Thymus (tissue), 11 donors: ENCODE results near the gene CLRN1. TPM values are rescaled to one million over a fixed set of nuclear protein-coding genes. Genes with fewer than 3 reads are reported as not detected.

Experiments used
- DNase-seq, 9 donors: peaks; one replicate each; pipeline ENCODE4 v3.0.0-alpha.2; 2013; ENCODE audit warnings: low spot score in 9 of 9, low read depth in 6 of 9, missing footprints in 1 of 9
- H3K27ac ChIP-seq, 2 donors: one replicate each; pipeline ENCODE4 v1.5.1; 2013; ENCODE audit warnings: control low read depth in 1 of 2, low read depth in 1 of 2, low read length in 1 of 2, mild to moderate bottlenecking in 1 of 2, moderate library complexity in 1 of 2
- H3K27me3 ChIP-seq, 2 donors: one replicate each; pipeline ENCODE4 v1.5.1; 2013; ENCODE audit warnings: low read length in 1 of 2; ENCODE audit not compliant: control insufficient read depth in 2 of 2, insufficient read depth in 1 of 2
- H3K36me3 ChIP-seq, 2 donors: one replicate each; pipeline ENCODE4 v1.5.1; 2013; ENCODE audit warnings: low read length in 1 of 2, mild to moderate bottlenecking in 1 of 2, moderate library complexity in 1 of 2; ENCODE audit not compliant: control insufficient read depth in 2 of 2, insufficient read depth in 2 of 2
- H3K4me1 ChIP-seq, 2 donors: one replicate each; pipeline ENCODE4 v1.5.1; 2013; ENCODE audit warnings: low read length in 2 of 2; ENCODE audit not compliant: control insufficient read depth in 2 of 2, insufficient read depth in 2 of 2
- H3K4me3 ChIP-seq, 2 donors: one replicate each; pipeline ENCODE4 v1.5.1; 2013; ENCODE audit warnings: low read length in 2 of 2, control low read depth in 1 of 2, mild to moderate bottlenecking in 1 of 2
- H3K9me3 ChIP-seq, 2 donors: one replicate each; pipeline ENCODE4 v1.5.1; 2013; ENCODE audit warnings: low read length in 1 of 2, mild to moderate bottlenecking in 1 of 2; ENCODE audit not compliant: control insufficient read depth in 2 of 2, insufficient read depth in 1 of 2
- WGBS: extraction: QIAGEN DNeasy Blood & Tissue Kit; methylation state at CpG from one replicate; pipeline ENCODE4 v1.1.7; 2013; 5-methylcytosine and 5-hydroxymethylcytosine counted together
- polyA plus RNA-seq: library from polyadenylated mRNA; stranded (reverse); fragments of 200-250 nt; gene quantifications from one replicate; pipeline ENCODE4 v1.2.3, GENCODE V29; 2013
- total RNA-seq: library from RNA; stranded (reverse); fragments of 120-200 nt; gene quantifications from one replicate; pipeline ENCODE4 v1.2.4, GENCODE V29; 2013
- donor health status: healthy.

Gene CLRN1
- total and polyA plus RNA-seq, 2 donors: under 0.01 TPM

- Histone ChIP-seq H3K27me3 (no peaks in the 10 kb centered on the region), H3K9me3 (no peaks in the 10 kb centered on the region)
- no peak for DNase-seq
Observed at GRCh38 chr3:150985711-150986110, 13.2 kb upstream of the CLRN1 start.

GRCh38 chr3:150984066-150984465, 11.5 kb upstream of the CLRN1 start:
- Histone ChIP-seq H3K4me3 (no peak overlapping the region), H3K9me3 (no peaks in the 10 kb centered on the region), H3K36me3 (no peaks in the 10 kb centered on the region), H3K4me1 (no peaks in the 10 kb centered on the region), H3K27ac (no peak overlapping the region), H3K27me3 (no peaks in the 10 kb centered on the region)
- no peak for DNase-seq

More at GRCh38 chr3:150985711-150986110, 13.2 kb upstream of the CLRN1 start:
- Histone ChIP-seq H3K4me1 (no peaks in the 10 kb centered on the region), H3K4me3 (no peak overlapping the region), H3K27ac (no peak overlapping the region), H3K36me3 (no peaks in the 10 kb centered on the region)

DNA sequence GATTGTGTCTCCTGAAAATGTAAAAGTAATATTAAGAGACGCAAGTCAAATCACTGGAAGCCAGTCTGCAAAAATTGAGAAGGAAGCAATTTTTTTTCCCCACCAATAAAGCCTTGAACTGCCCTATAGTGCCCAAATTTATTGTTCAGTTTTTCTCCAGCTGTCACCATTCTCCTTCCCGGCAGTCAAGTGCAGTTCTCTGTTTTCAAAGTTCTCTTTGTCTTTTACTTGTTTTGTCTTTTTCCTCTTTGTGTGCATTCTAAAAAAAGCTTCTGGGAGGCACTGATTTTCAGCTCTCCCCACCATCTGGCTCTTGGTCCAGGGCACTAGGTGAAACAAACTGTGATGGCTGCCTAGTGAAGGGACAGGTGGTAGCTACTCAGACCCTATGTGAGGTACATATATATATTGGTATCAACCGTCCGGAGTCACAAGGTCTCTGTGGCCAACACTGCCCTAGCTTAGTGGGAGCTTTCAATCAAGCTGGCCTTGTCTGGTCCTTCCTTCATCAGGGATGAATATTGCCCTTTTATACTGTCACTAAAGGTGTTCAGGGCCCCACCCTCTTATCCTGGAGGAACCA, 6.1 kb upstream of the CLRN1 start:
- Histone ChIP-seq H3K27me3 (no peaks in the 10 kb centered on the region), H3K4me3 (no peak overlapping the region), H3K36me3 (no peaks in the 10 kb centered on the region), H3K4me1 (no peaks in the 10 kb centered on the region), H3K27ac (no peak overlapping the region), H3K9me3 (no peaks in the 10 kb centered on the region)
- no peak for DNase-seq
- WGBS: 97% methylated on average over 4 of the region's 4 CpGs

DNA sequence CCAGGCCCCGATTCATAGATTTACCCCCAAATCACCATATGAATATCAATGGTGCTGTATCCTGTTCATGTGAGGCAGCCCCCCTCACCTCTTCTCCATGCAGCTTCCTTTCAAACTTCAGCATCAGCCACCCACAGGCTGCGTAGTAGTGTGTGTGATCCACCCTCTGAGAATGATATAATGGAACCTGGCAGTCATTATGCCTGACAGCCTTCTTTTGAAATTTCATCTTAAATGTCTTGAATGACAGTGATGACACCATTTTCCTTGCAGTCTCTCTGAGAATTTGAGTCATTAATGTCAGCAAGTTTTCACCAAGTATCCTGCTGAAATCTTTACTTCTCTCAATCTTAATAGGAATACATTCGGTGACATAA, 3.5 kb upstream of the CLRN1 start:
- 97% methylated on average over 3 of the region's 3 CpGs for WGBS
- Histone ChIP-seq H3K27me3 (no peaks in the 10 kb centered on the region), H3K9me3 (no peaks in the 10 kb centered on the region), H3K36me3 (no peaks in the 10 kb centered on the region), H3K4me1 (no peaks in the 10 kb centered on the region), H3K4me3 (no peak overlapping the region), H3K27ac (no peak overlapping the region)
- DNase-seq: no peak

GRCh38 chr3:150975086-150975991, 2.8 kb upstream of the CLRN1 start:
- no peaks in the 10 kb centered on the region for H3K9me3 ChIP-seq
- no peak for DNase-seq
- no peaks in the 10 kb centered on the region for H3K36me3 ChIP-seq
- no peak overlapping the region for H3K27ac ChIP-seq
- H3K4me3 ChIP-seq: no peak overlapping the region
- H3K4me1 ChIP-seq: no peaks in the 10 kb centered on the region
- H3K27me3 ChIP-seq: no peaks in the 10 kb centered on the region
- 87% methylated on average over 7 of the region's 7 CpGs for WGBS

GRCh38 chr3:150970665-150971324, 1.7 kb downstream of the CLRN1 start:
- H3K36me3 ChIP-seq: no peaks in the 10 kb centered on the region
- DNase-seq: no peak
- no peaks in the 10 kb centered on the region for H3K27me3 ChIP-seq
- no peak overlapping the region for H3K4me3 ChIP-seq
- H3K9me3 ChIP-seq: no peaks in the 10 kb centered on the region
- H3K4me1 ChIP-seq: no peaks in the 10 kb centered on the region
- 89% methylated on average over 6 of the region's 6 CpGs for WGBS
- no peak overlapping the region for H3K27ac ChIP-seq

GRCh38 chr3:150968341-150969035, 4.0 kb downstream of the CLRN1 start:
- Histone ChIP-seq H3K4me1 (no peaks in the 10 kb centered on the region), H3K4me3 (no peak overlapping the region), H3K9me3 (no peaks in the 10 kb centered on the region), H3K27ac (no peak overlapping the region), H3K36me3 (no peaks in the 10 kb centered on the region), H3K27me3 (no peaks in the 10 kb centered on the region)
- 98% methylated on average over 4 of the region's 4 CpGs for WGBS
- DNase-seq: no peak

DNA sequence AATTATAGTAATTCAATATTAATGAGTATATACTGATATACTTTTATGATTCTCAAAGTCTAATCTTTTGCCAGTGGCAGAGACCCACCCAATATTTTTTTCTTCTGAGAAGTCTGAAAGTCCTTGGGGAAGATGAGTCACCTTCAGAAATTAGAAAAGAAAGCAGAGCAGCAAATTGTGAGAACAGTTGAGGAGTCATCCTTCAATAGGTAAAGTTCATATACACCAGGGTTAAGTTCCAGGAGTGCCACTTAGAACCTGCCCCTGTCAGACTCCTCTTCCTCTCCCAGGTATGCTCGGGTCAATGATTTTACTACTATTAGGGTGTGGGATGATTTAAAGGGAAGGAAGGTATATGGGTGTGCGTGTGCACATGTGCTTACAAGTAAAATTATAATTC, 7.1 kb downstream of the CLRN1 start:
- WGBS: 93% methylated on average over 2 of the region's 2 CpGs
- Histone ChIP-seq H3K27me3 (no peaks in the 10 kb centered on the region), H3K9me3 (no peaks in the 10 kb centered on the region), H3K4me3 (no peak overlapping the region), H3K4me1 (no peaks in the 10 kb centered on the region), H3K36me3 (no peaks in the 10 kb centered on the region), H3K27ac (no peak overlapping the region)
- no peak for DNase-seq

DNA sequence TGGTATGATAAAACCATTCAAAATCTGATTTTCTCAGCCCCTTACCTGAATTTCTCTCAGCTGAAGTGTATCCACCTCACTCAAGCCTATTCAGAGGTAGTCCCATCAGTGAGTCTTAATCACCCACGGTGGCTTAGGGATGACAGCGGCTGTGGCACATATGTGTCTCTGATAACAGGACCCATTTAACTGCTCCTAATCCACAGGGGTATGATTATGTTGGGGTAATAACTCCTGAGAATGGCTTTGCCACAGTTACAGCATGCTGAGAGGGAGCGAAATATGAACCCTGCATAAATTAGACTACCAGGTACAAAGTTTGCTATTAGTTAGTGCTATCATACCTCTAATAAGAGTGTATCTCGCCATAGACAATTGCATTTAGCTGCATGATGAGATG, 10.6 kb downstream of the CLRN1 start:
- no peaks in the 10 kb centered on the region for H3K27me3 ChIP-seq
- H3K27ac ChIP-seq: no peak overlapping the region
- no peaks in the 10 kb centered on the region for H3K9me3 ChIP-seq
- H3K36me3 ChIP-seq: no peaks in the 10 kb centered on the region
- WGBS: 98% methylated on average over 4 of the region's 4 CpGs
- no peak overlapping the region for H3K4me3 ChIP-seq
- H3K4me1 ChIP-seq: no peaks in the 10 kb centered on the region
- DNase-seq: no peak
